HepG2 (cell line): ENCODE results near the gene GPX2. TPM values are rescaled to one million over a fixed set of nuclear protein-coding genes. Genes with fewer than 3 reads are reported as not detected.

ENCODE experiments used
- ARID3A ChIP-seq: IDR thresholded peaks from 2 replicates; pipeline ENCODE4 v1.6.1; 2012; ENCODE audit warnings: low read depth, low read length, improper control_type of control experiment
- ATF1 ChIP-seq: IDR thresholded peaks from 2 replicates; pipeline ENCODE4 v1.6.1; 2016; ENCODE audit warnings: mild to moderate bottlenecking, control low read depth
- CHD2 ChIP-seq: IDR thresholded peaks from 2 replicates; pipeline ENCODE4 v1.6.1; 2011; ENCODE audit warnings: low read depth, low read length, improper control_type of control experiment
- FIP1L1 ChIP-seq: fragments of 200-400 bp; formaldehyde crosslinking; IDR thresholded peaks from 2 replicates; pipeline ENCODE4 v1.6.1; 2018; ENCODE audit warnings: low read depth, mild to moderate bottlenecking, low read length, moderate library complexity, borderline replicate concordance; ENCODE audit not compliant: insufficient read depth
- HOXD1 ChIP-seq: sonication (generic); formaldehyde crosslinking; IDR thresholded peaks from 2 replicates; pipeline ENCODE4 v1.5.0; 2020; ENCODE audit warnings: missing genetic modification reagents
- KAT7 ChIP-seq: IDR thresholded peaks from 2 replicates; pipeline ENCODE4 v1.6.1; 2018; ENCODE audit warnings: borderline replicate concordance, missing compliant biosample characterization
- PLRG1 ChIP-seq: fragments of 450-650 bp; conservative IDR thresholded peaks from 2 replicates; pipeline ENCODE4 v1.6.1; 2016
- ZHX2 ChIP-seq, 2 experiments: sonication (generic) in 1 of 2; formaldehyde crosslinking in 1 of 2; IDR thresholded peaks; 2 replicates each; pipeline versions ENCODE4 v1.6.1 to v1.9.0; 2014 to 2022; ENCODE audit warnings: antibody characterized with exemption in 1 of 2, borderline replicate concordance in 1 of 2, inconsistent platforms in 1 of 2, low read depth in 1 of 2, missing genetic modification reagents in 1 of 2
- ZNF124 ChIP-seq: sonication (generic); formaldehyde crosslinking; IDR thresholded peaks from 2 replicates; pipeline ENCODE4 v1.4.0; 2020; ENCODE audit warnings: missing genetic modification reagents
- ZNF841 ChIP-seq: sonication (generic); formaldehyde crosslinking; IDR thresholded peaks from 2 replicates; pipeline ENCODE4 v1.8.1; 2023; ENCODE audit warnings: missing genetic modification reagents, borderline replicate concordance
- polyA plus RNA-seq, 8 experiments: library from polyadenylated mRNA; depleted of rRNA in 3 of 8; stranded (reverse) in 7 of 8; unstranded in 1 of 8; fragments of >200 nt; fragmentation: Illumina TruSeq in 4 of 8; extraction: Trizol in 4 of 8; gene quantifications; 2 replicates each; pipeline versions ENCODE4 v1.2.1 to v1.2.3, GENCODE V29; 2011 to 2016; ENCODE audit warnings: low read depth in 4 of 8, missing spikeins in 1 of 8, mixed read lengths in 1 of 8; ENCODE audit not compliant: insufficient read depth in 1 of 8
- total RNA-seq, 5 experiments: library from RNA; depleted of rRNA; stranded (reverse); fragments of >200 nt; fragmentation: Illumina TruSeq; extraction: Trizol; gene quantifications; 2 replicates each; pipeline ENCODE4 v1.2.3, GENCODE V29; 2016; ENCODE audit warnings: low read depth in 1 of 5
- TF ChIP-seq, protein P1 (sequence below): sonication (generic); formaldehyde crosslinking; IDR thresholded peaks from 2 replicates; pipeline ENCODE4 v1.5.0; 2020; ENCODE audit warnings: missing genetic modification reagents
- TF ChIP-seq, protein P2 (sequence below): sonication (generic); formaldehyde crosslinking; IDR thresholded peaks from 2 replicates; pipeline ENCODE4 v1.5.1; 2020; ENCODE audit warnings: mild to moderate bottlenecking, missing genetic modification reagents, moderate library complexity
- TF ChIP-seq, protein P3 (sequence below): sonication (generic); formaldehyde crosslinking; IDR thresholded peaks from 2 replicates; pipeline ENCODE4 v1.8.1; 2022; ENCODE audit warnings: mild to moderate bottlenecking, missing genetic modification reagents

The GPX2 gene
- total and polyA plus RNA-seq, 2 of the 13 experiments (the other 11 are each of a cell fraction or from before 2014, with no cell fraction given): 526 to 674 TPM

GRCh38 chr14:64947710-64948611 lies 5.4 kb upstream of the GPX2 start (continued):
- TF ChIP-seq, protein P1, sequence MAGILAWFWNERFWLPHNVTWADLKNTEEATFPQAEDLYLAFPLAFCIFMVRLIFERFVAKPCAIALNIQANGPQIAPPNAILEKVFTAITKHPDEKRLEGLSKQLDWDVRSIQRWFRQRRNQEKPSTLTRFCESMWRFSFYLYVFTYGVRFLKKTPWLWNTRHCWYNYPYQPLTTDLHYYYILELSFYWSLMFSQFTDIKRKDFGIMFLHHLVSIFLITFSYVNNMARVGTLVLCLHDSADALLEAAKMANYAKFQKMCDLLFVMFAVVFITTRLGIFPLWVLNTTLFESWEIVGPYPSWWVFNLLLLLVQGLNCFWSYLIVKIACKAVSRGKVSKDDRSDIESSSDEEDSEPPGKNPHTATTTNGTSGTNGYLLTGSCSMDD (CRISPR knock-in tag): no peak
- peak; percentile 35; the same call in 1 of the 2 replicates for TF ChIP-seq KAT7 (CRISPR knock-in tag)
- no peak for TF ChIP-seq ARID3A
- TF ChIP-seq, protein P2, sequence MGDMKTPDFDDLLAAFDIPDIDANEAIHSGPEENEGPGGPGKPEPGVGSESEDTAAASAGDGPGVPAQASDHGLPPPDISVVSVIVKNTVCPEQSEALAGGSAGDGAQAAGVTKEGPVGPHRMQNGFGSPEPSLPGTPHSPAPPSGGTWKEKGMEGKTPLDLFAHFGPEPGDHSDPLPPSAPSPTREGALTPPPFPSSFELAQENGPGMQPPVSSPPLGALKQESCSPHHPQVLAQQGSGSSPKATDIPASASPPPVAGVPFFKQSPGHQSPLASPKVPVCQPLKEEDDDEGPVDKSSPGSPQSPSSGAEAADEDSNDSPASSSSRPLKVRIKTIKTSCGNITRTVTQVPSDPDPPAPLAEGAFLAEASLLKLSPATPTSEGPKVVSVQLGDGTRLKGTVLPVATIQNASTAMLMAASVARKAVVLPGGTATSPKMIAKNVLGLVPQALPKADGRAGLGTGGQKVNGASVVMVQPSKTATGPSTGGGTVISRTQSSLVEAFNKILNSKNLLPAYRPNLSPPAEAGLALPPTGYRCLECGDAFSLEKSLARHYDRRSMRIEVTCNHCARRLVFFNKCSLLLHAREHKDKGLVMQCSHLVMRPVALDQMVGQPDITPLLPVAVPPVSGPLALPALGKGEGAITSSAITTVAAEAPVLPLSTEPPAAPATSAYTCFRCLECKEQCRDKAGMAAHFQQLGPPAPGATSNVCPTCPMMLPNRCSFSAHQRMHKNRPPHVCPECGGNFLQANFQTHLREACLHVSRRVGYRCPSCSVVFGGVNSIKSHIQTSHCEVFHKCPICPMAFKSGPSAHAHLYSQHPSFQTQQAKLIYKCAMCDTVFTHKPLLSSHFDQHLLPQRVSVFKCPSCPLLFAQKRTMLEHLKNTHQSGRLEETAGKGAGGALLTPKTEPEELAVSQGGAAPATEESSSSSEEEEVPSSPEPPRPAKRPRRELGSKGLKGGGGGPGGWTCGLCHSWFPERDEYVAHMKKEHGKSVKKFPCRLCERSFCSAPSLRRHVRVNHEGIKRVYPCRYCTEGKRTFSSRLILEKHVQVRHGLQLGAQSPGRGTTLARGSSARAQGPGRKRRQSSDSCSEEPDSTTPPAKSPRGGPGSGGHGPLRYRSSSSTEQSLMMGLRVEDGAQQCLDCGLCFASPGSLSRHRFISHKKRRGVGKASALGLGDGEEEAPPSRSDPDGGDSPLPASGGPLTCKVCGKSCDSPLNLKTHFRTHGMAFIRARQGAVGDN (CRISPR knock-in tag): peak; percentile 92
- TF ChIP-seq PLRG1: no peak
- TF ChIP-seq ZNF841: no peak
- TF ChIP-seq ZHX2 (IDR thresholded peaks at IDR 0.05; ENCODE audit: low read depth): no peak
- no peak for TF ChIP-seq ZHX2 (CRISPR knock-in tag; IDR thresholded peaks at IDR 0.05; ENCODE audit: borderline replicate concordance)
- TF ChIP-seq ATF1 (CRISPR knock-in tag): no peak
- TF ChIP-seq FIP1L1: no peak
- no peak; the same call in 1 of the 2 replicates for TF ChIP-seq HOXD1 (CRISPR knock-in tag)
- TF ChIP-seq, protein P3, sequence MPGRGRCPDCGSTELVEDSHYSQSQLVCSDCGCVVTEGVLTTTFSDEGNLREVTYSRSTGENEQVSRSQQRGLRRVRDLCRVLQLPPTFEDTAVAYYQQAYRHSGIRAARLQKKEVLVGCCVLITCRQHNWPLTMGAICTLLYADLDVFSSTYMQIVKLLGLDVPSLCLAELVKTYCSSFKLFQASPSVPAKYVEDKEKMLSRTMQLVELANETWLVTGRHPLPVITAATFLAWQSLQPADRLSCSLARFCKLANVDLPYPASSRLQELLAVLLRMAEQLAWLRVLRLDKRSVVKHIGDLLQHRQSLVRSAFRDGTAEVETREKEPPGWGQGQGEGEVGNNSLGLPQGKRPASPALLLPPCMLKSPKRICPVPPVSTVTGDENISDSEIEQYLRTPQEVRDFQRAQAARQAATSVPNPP (CRISPR knock-in tag): no peak
- TF ChIP-seq CHD2: no peak
- TF ChIP-seq ZNF124 (CRISPR knock-in tag): no peak
